ENCODE data around the gene RHD.
"Not testable (repeated sequence)": the region's sequence is repeated elsewhere in the genome, so short reads cannot be mapped to it uniquely, and the experiment has no call there.

DNA sequence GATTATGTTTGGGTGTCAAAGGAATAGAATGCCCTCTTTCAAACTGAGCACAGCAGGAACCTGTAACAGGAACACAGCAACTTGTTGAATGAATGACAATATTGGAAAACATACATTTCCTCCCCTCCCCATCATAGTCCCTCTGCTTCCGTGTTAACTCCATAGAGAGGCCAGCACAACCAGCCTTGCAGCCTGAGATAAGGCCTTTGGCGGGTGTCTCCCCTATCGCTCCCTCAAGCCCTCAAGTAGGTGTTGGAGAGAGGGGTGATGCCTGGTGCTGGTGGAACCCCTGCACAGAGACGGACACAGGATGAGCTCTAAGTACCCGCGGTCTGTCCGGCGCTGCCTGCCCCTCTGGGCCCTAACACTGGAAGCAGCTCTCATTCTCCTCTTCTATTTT lies at the start of gene RHD:
- TF ChIP-seq ZNF274 (IDR thresholded peaks at IDR 0.05; ENCODE audit: low read depth, low read length); SUZ12 (IDR thresholded peaks at IDR 0.05; ENCODE audit: extremely low read depth, insufficient read depth, insufficient read length): not testable (repeated sequence)
